Muscle of leg (tissue), 11 donors: ENCODE measurements around the gene PPP3CB. TPM values are rescaled to one million over a fixed set of nuclear protein-coding genes. Genes with fewer than 3 reads are reported as not detected.

Experiments
- DNase-seq: peaks from one replicate; pipeline ENCODE4 v3.0.0; 2013
- H3K27ac ChIP-seq: one replicate; pipeline ENCODE4 v1.5.1; 2013; ENCODE audit warnings: mild to moderate bottlenecking, low read length, control low read depth
- H3K27me3 ChIP-seq: one replicate; pipeline ENCODE4 v1.6.1; 2013; ENCODE audit warnings: low read length; ENCODE audit not compliant: control insufficient read depth, insufficient read depth
- H3K36me3 ChIP-seq: one replicate; pipeline ENCODE4 v1.6.1; 2013; ENCODE audit warnings: low read length; ENCODE audit not compliant: control insufficient read depth, insufficient read depth
- H3K4me1 ChIP-seq: one replicate; pipeline ENCODE4 v1.6.1; 2013; ENCODE audit warnings: low read length; ENCODE audit not compliant: control insufficient read depth, insufficient read depth
- H3K4me3 ChIP-seq: one replicate; pipeline ENCODE4 v1.5.1; 2013; ENCODE audit warnings: low read length, control low read depth
- H3K9me3 ChIP-seq: replicated peaks from 2 replicates; pipeline ENCODE4 v1.6.1; 2013; ENCODE audit warnings: low read depth, low read length; ENCODE audit not compliant: control insufficient read depth
- WGBS: methylation state at CpG from one replicate; pipeline ENCODE4 v1.1.5; 2013; ENCODE audit warnings: missing lambda C conversion rate; ENCODE audit not compliant: insufficient coverage; 5-methylcytosine and 5-hydroxymethylcytosine counted together
- polyA plus RNA-seq, 8 donors: library from polyadenylated mRNA; unstranded; fragments of 120-200 nt; gene quantifications; one replicate each; pipeline versions ENCODE4 v1.2.1 to v1.2.3, GENCODE V29; 2013; ENCODE audit warnings: inconsistent platforms in 1 of 8, low replicate concordance in 1 of 8; ENCODE audit not compliant: insufficient read length in 8 of 8, insufficient read depth in 1 of 8
- total RNA-seq: library from RNA; stranded (reverse); fragments of 120-200 nt; gene quantifications from one replicate; pipeline ENCODE4 v1.2.4, GENCODE V29; 2013

Gene PPP3CB
- total and polyA plus RNA-seq, 9 donors = 72.0 to 163 (median 125) TPM

- Histone ChIP-seq H3K4me1 (no peaks in the 10 kb centered on the region), H3K4me3 (no peak overlapping the region), H3K27ac (no peak overlapping the region), H3K36me3 (peaks cover 27% of the 10 kb centered on the region), H3K9me3 (no peaks in the 10 kb centered on the region), H3K27me3 (no peaks in the 10 kb centered on the region)
- DNase-seq = no peak
- WGBS = 100% methylated on average over 3 of the region's 4 CpGs
These were observed 34.9 kb downstream of the PPP3CB start for GRCh38 chr10:73460897-73461296.

GRCh38 chr10:73459683-73460314 is 36.0 kb downstream of the PPP3CB start:
- DNase-seq = no peak
- H3K27ac ChIP-seq = no peak overlapping the region
- WGBS = 97% methylated on average over 3 of the region's 6 CpGs
- H3K36me3 ChIP-seq = peaks cover 23% of the 10 kb centered on the region
- no peak overlapping the region for H3K4me3 ChIP-seq
- H3K9me3 ChIP-seq = no peaks in the 10 kb centered on the region
- no peaks in the 10 kb centered on the region for H3K4me1 ChIP-seq
- no peaks in the 10 kb centered on the region for H3K27me3 ChIP-seq

GRCh38 chr10:73456187-73456890 is 39.5 kb downstream of the PPP3CB start:
- DNase-seq = no peak
- no peaks in the 10 kb centered on the region for H3K27me3 ChIP-seq
- H3K27ac ChIP-seq = no peak overlapping the region
- H3K4me1 ChIP-seq = no peaks in the 10 kb centered on the region
- no CpG with 5 or more reads among the region's 2 CpGs for WGBS
- H3K4me3 ChIP-seq = no peak overlapping the region
- peaks cover 12% of the 10 kb centered on the region for H3K36me3 ChIP-seq
- H3K9me3 ChIP-seq = no peaks in the 10 kb centered on the region

- no CpG with 5 or more reads among the region's 1 CpG for WGBS
- no peaks in the 10 kb centered on the region for H3K9me3 ChIP-seq
- H3K27ac ChIP-seq = no peak overlapping the region
- H3K27me3 ChIP-seq = no peaks in the 10 kb centered on the region
- DNase-seq = no peak
- no peaks in the 10 kb centered on the region for H3K4me1 ChIP-seq
- H3K36me3 ChIP-seq = peaks cover 24% of the 10 kb centered on the region
- no peak overlapping the region for H3K4me3 ChIP-seq
These were observed 46.7 kb downstream of the PPP3CB start for GRCh38 chr10:73449113-73449512.

GRCh38 chr10:73448384-73448783 is 47.4 kb downstream of the PPP3CB start:
- Histone ChIP-seq H3K27ac (no peak overlapping the region), H3K9me3 (no peaks in the 10 kb centered on the region), H3K27me3 (no peaks in the 10 kb centered on the region), H3K4me3 (no peak overlapping the region), H3K36me3 (peaks cover 24% of the 10 kb centered on the region), H3K4me1 (no peaks in the 10 kb centered on the region)
- 60% methylated on average over 1 of the region's 1 CpG for WGBS
- no peak for DNase-seq

- H3K4me3 ChIP-seq = no peak overlapping the region
- H3K27me3 ChIP-seq = no peaks in the 10 kb centered on the region
- no peaks in the 10 kb centered on the region for H3K9me3 ChIP-seq
- H3K27ac ChIP-seq = no peak overlapping the region
- no peaks in the 10 kb centered on the region for H3K4me1 ChIP-seq
- no peak for DNase-seq
- peaks cover 22% of the 10 kb centered on the region for H3K36me3 ChIP-seq
These were observed 48.9 kb downstream of the PPP3CB start for GRCh38 chr10:73446926-73447325.

GRCh38 chr10:73444457-73444856 is 51.4 kb downstream of the PPP3CB start:
- WGBS = no CpG with 5 or more reads among the region's 1 CpG
- H3K36me3 ChIP-seq = peaks cover 23% of the 10 kb centered on the region
- H3K9me3 ChIP-seq = no peaks in the 10 kb centered on the region
- H3K27ac ChIP-seq = no peak overlapping the region
- no peaks in the 10 kb centered on the region for H3K27me3 ChIP-seq
- H3K4me3 ChIP-seq = no peak overlapping the region
- no peak for DNase-seq
- no peaks in the 10 kb centered on the region for H3K4me1 ChIP-seq

GRCh38 chr10:73439605-73440312 is 56.1 kb downstream of the PPP3CB start:
- Histone ChIP-seq H3K27ac (no peak overlapping the region), H3K4me3 (no peak overlapping the region), H3K27me3 (no peaks in the 10 kb centered on the region), H3K4me1 (no peaks in the 10 kb centered on the region), H3K9me3 (no peaks in the 10 kb centered on the region), H3K36me3 (peaks cover 27% of the 10 kb centered on the region)
- WGBS = no CpG with 5 or more reads among the region's 1 CpG
- DNase-seq = no peak

GRCh38 chr10:73439055-73439454 is 56.8 kb downstream of the PPP3CB start:
- no peak for DNase-seq
- Histone ChIP-seq H3K27me3 (no peaks in the 10 kb centered on the region), H3K36me3 (peaks cover 24% of the 10 kb centered on the region), H3K27ac (no peak overlapping the region), H3K4me3 (no peak overlapping the region), H3K9me3 (no peaks in the 10 kb centered on the region), H3K4me1 (no peaks in the 10 kb centered on the region)
- no CpG with 5 or more reads among the region's 1 CpG for WGBS

GRCh38 chr10:73433538-73433867 is 62.3 kb downstream of the PPP3CB start, which contains the start of gene MSS51:
TSS of gene MSS51 (minus strand) at chr10:73433561. CDS start at chr10:73428284, 5,277 bp downstream.
- no peaks in the 10 kb centered on the region for H3K27me3 ChIP-seq
- H3K4me1 ChIP-seq = no peaks in the 10 kb centered on the region
- H3K4me3 ChIP-seq = peak within 1 kb of the TSS; percentile 10
- peak; percentile 62 for DNase-seq
- peaks cover 14% of the 10 kb centered on the region for H3K36me3 ChIP-seq
- H3K27ac ChIP-seq = peak within 1 kb of the TSS; percentile 59
- H3K9me3 ChIP-seq = no peaks in the 10 kb centered on the region
